K562 (cell line): ENCODE results near the gene PSMC4. TPM values are rescaled to one million over a fixed set of nuclear protein-coding genes. Genes with fewer than 3 reads are reported as not detected.

ENCODE experiments used
- BCOR ChIP-seq: fragments of 450-650 bp; IDR thresholded peaks from 2 replicates; pipeline ENCODE4 v1.6.1; 2016
- CAMTA2 ChIP-seq: fragments of 250-450 bp; sonication (Bioruptor Pico); conservative IDR thresholded peaks from 2 replicates; pipeline ENCODE4 v1.5.1; 2022
- CREB3L1 ChIP-seq: fragments of 450-650 bp; IDR thresholded peaks from 2 replicates; pipeline ENCODE4 v1.6.1; 2014; ENCODE audit warnings: low read depth, mild to moderate bottlenecking, moderate library complexity, borderline replicate concordance
- EP400 ChIP-seq: fragments of 450-650 bp; IDR thresholded peaks from 2 replicates; pipeline ENCODE4 v1.6.1; 2017; ENCODE audit warnings: antibody characterized with exemption, mild to moderate bottlenecking, moderate library complexity
- KLF16 ChIP-seq: IDR thresholded peaks from 2 replicates; pipeline ENCODE4 v1.6.1; 2016; ENCODE audit warnings: antibody characterized with exemption
- KLF6 ChIP-seq: fragments of 250-450 bp; sonication (Bioruptor Pico); IDR thresholded peaks from 2 replicates; pipeline ENCODE4 v1.4.0; 2020; ENCODE audit warnings: mild to moderate bottlenecking, moderate library complexity, borderline replicate concordance
- LCOR ChIP-seq: sonication (generic); formaldehyde crosslinking; IDR thresholded peaks from 2 replicates; pipeline ENCODE4 v1.8.0; 2022; ENCODE audit warnings: mild to moderate bottlenecking, missing genetic modification reagents
- MAFG ChIP-seq: fragments of 450-650 bp; conservative IDR thresholded peaks from 2 replicates; pipeline ENCODE4 v1.6.1; 2016; ENCODE audit warnings: missing genetic modification characterization, missing compliant biosample characterization
- NCOA2 ChIP-seq, 2 experiments: fragments of 450-650 bp; IDR thresholded peaks; 2 replicates each; pipeline ENCODE4 v1.6.1; 2018; ENCODE audit warnings: mild to moderate bottlenecking in 2 of 2, moderate library complexity in 1 of 2; ENCODE audit not compliant: partially characterized antibody in 2 of 2
- REST ChIP-seq, 2 experiments: fragments of 450-650 bp; formaldehyde crosslinking in 1 of 2; IDR thresholded peaks; 2 replicates each; pipeline versions ENCODE4 v1.4.0 to v1.6.1; 2014 to 2020; ENCODE audit warnings: mild to moderate bottlenecking in 2 of 2, borderline replicate concordance in 1 of 2, low read depth in 1 of 2
- SAP30 ChIP-seq: fragments of 200-600 bp; sonication (generic); IDR thresholded peaks from 2 replicates; pipeline ENCODE4 v1.6.1; 2012; ENCODE audit warnings: borderline replicate concordance, low read depth, mild to moderate bottlenecking, moderate library complexity, low read length, control low read depth, inconsistent platforms; ENCODE audit not compliant: insufficient read depth, poor library complexity, severe bottlenecking
- STAT5A ChIP-seq: IDR thresholded peaks from 2 replicates; pipeline ENCODE4 v1.6.1; 2012; ENCODE audit warnings: low read length, inconsistent platforms, borderline replicate concordance
- ZNF518B ChIP-seq: fragments of 250-450 bp; sonication (Bioruptor Pico); IDR thresholded peaks from 2 replicates; pipeline ENCODE4 v1.5.0; 2021; ENCODE audit warnings: mild to moderate bottlenecking, moderate library complexity
- ZNF75A ChIP-seq: fragments of 450-650 bp; formaldehyde crosslinking; IDR thresholded peaks from 2 replicates; pipeline ENCODE4 v1.4.0; 2020; ENCODE audit warnings: mild to moderate bottlenecking
- polyA plus RNA-seq, 8 experiments: library from polyadenylated mRNA; depleted of rRNA in 4 of 8; stranded (reverse) in 5 of 8; unstranded in 3 of 8; fragments of >200 nt; fragmentation: Nextera tagmentation in 2 of 8; fragmentation: Illumina TruSeq in 1 of 8; extraction: Ambion mirVana in 2 of 8; extraction: Trizol in 1 of 8; gene quantifications; 2 replicates each; pipeline versions ENCODE4 v1.2.1 to v1.2.3, GENCODE V29; 2011 to 2014; ENCODE audit warnings: inconsistent platforms in 1 of 8, missing spikeins in 1 of 8
- total RNA-seq, 7 experiments: library from RNA; depleted of rRNA in 6 of 7; stranded (reverse); fragments of >200 nt in 6 of 7; fragmentation: Illumina TruSeq in 2 of 7; extraction: Trizol in 2 of 7; gene quantifications; 2 replicates each; pipeline versions ENCODE4 v1.2.1 to v1.2.3, GENCODE V29; 2011 to 2021; ENCODE audit warnings: low replicate concordance in 1 of 7

The PSMC4 gene
- total and polyA plus RNA-seq, 9 of the 15 experiments (the other 6 are each of a cell fraction or from before 2014, with no cell fraction given), result 45.9 to 475 (median 142) TPM

GRCh38 chr19:39996811-39997637, 26.1 kb downstream of the PSMC4 start, which contains the start of gene ZNF546 (continued):
- TF ChIP-seq ZNF518B (CRISPR knock-in tag) (no peak), BCOR (no peak), CAMTA2 (no peak), CREB3L1 (peak; percentile 81), MAFG (tag) (no peak), SAP30 (peak; percentile 23), ZNF75A (CRISPR knock-in tag) (no peak), KLF16 (no peak), REST (IDR thresholded peaks at IDR 0.05; ENCODE audit: borderline replicate concordance) (peak; percentile 3; the same call in 1 of the 2 replicates), REST (CRISPR knock-in tag; IDR thresholded peaks at IDR 0.05; ENCODE audit: low read depth) (0 out of 2 replicates have a peak, but pooled peaks have one; percentile 41), EP400 (peak; percentile 81), LCOR (CRISPR knock-in tag) (peak; percentile 82), NCOA2 (IDR thresholded peaks at IDR 0.05; ENCODE audit: partially characterized antibody in 2 of 2) (no peak), KLF6 (CRISPR knock-in tag) (no peak), STAT5A (no peak)
